Thoracic aorta (tissue), 2 donors: ENCODE data around the gene PRR7. TPM values are rescaled to one million over a fixed set of nuclear protein-coding genes. Genes with fewer than 3 reads are reported as not detected.

Source experiments
- ATAC-seq: fragments of 150-250 bp; one replicate; pipeline ENCODE4 v1.8.0; 2017; ENCODE audit warnings: low read depth; ENCODE audit not compliant: insufficient number of reproducible peaks, low FRiP score
- DNase-seq: peaks from one replicate; pipeline ENCODE4 v3.0.0-alpha.2; 2020; ENCODE audit warnings: low spot score
- H3K27ac ChIP-seq, 2 donors: fragments of 200-600 bp; sonication (generic); 1 replicate in 1 of 2; 2 replicates in 1 of 2; pipeline ENCODE4 v1.5.1; 2016; ENCODE audit warnings: mild to moderate bottlenecking in 2 of 2, moderate library complexity in 2 of 2
- H3K27me3 ChIP-seq: fragments of 200-600 bp; sonication (generic); replicated peaks from 2 replicates; pipeline ENCODE4 v1.6.0; 2016; ENCODE audit warnings: mild to moderate bottlenecking; ENCODE audit not compliant: insufficient read depth
- H3K36me3 ChIP-seq: fragments of 200-600 bp; sonication (generic); one replicate; pipeline ENCODE4 v1.5.1; 2016
- H3K4me1 ChIP-seq, 2 donors: fragments of 200-600 bp; sonication (generic); 1 replicate in 1 of 2; 2 replicates in 1 of 2; pipeline versions ENCODE4 v1.5.1 to v1.6.0; 2016; ENCODE audit warnings: low read depth in 2 of 2, mild to moderate bottlenecking in 1 of 2; ENCODE audit not compliant: control insufficient read depth in 1 of 2
- H3K4me3 ChIP-seq: fragments of 200-600 bp; sonication (generic); 2 replicates; pipeline ENCODE4 v1.5.1; 2016; ENCODE audit warnings: mild to moderate bottlenecking
- H3K9me3 ChIP-seq: fragments of 200-600 bp; sonication (generic); 2 replicates; pipeline ENCODE4 v1.5.1; 2016
- CTCF ChIP-seq: fragments of 200-600 bp; sonication (generic); IDR thresholded peaks from one replicate; pipeline ENCODE4 v1.5.1; 2019; ENCODE audit warnings: antibody characterized with exemption
- total RNA-seq, 2 donors: library from RNA; depleted of rRNA; stranded (reverse); fragments of >200 nt; gene quantifications; one replicate each; pipeline versions ENCODE4 v1.1.0 to v1.2.3, GENCODE V29; 2016

Gene PRR7
- total RNA-seq, 2 donors from 2014 or later: 4.1 to 11.0 TPM

GRCh38 chr5:177443144-177443983 lies 3.2 kb upstream of the PRR7 start:
- Histone ChIP-seq H3K36me3 (peaks cover 20% of the 10 kb centered on the region), H3K27ac (no peak overlapping the region), H3K4me3 (no peak overlapping the region), H3K4me1 (peaks cover 20 to 27% of the 10 kb centered on the region in 2 donors), H3K9me3 (no peaks in the 10 kb centered on the region), H3K27me3 (no peaks in the 10 kb centered on the region)
- DNase-seq (no peak), ATAC-seq (no peak)
- no peak for TF ChIP-seq CTCF

DNA sequence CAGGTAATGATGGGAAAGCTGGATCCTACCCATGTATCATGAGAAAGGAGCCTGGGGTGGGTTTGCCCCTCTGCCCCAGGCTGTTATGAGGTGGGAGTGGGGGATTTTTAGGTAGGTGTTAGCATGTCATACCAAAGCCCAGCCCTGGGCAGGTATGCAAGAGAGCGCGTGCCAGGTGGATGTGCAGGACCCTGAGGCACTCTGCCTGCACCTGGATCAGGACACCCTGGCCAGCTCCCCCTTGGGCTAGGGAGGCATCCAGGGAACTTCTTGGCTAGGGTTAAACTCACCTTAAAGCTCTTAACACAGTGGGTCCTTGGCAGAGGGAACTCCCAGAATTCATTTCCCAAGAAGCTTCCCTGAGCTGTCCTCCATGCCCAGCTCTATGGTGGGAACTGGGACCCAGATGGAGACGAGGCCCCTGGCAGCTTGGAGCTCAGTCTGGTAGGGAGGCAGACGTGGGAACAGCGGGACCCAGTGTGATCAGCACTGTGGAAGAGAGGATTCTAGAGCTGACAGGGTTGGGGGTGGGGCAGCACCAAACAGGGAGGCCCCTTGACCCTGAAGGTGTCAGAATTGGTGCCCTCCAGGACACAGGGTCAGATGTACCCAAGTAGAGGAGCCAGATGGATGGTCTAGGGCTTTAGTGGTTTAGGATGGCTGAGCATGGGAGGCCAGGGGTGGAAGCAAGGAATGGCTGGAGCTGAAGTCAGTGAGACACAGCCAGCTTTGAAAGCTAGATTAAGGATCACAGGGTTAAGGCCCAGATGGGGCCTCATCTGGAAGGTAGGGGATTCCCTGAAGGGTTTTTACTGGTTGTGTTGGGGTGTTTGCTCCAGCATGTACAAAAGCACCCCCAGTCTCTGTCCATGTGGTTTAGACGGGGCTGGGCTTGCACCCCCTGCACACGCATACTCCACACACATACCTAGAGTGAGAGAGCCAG lies 2.2 kb upstream of the PRR7 start:
- DNase-seq: no peak
- no peak overlapping the region for H3K4me3 ChIP-seq
- no peak for TF ChIP-seq CTCF
- no peaks in the 10 kb centered on the region for H3K9me3 ChIP-seq
- no peak overlapping the region for H3K27ac ChIP-seq
- peaks cover 20 to 27% of the 10 kb centered on the region in 2 donors for H3K4me1 ChIP-seq
- no peak for ATAC-seq
- H3K27me3 ChIP-seq: no peaks in the 10 kb centered on the region
- H3K36me3 ChIP-seq: peaks cover 17% of the 10 kb centered on the region

GRCh38 chr5:177445052-177445916 lies 1.3 kb upstream of the PRR7 start:
- no peaks in the 10 kb centered on the region for H3K9me3 ChIP-seq
- no peaks in the 10 kb centered on the region for H3K27me3 ChIP-seq
- H3K4me1 ChIP-seq: peaks cover 20 to 27% of the 10 kb centered on the region in 2 donors
- TF ChIP-seq CTCF: no peak
- H3K27ac ChIP-seq: no peak overlapping the region
- H3K4me3 ChIP-seq: no peak overlapping the region
- ATAC-seq (no peak), DNase-seq (no peak)
- peaks cover 17% of the 10 kb centered on the region for H3K36me3 ChIP-seq

DNA sequence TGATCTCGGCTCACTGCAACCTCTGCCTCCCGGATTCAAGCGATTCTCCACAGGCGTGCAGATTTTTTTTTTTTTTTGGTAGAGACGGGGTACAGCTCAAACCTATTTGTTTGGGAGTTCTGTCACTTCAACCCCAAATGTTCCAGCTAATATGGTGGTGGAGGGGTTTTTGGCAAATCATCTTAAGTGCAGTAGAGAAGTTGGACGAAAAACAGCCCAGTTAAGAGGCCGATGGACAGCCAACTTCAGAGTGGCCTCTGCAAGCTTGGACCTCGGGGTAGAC lies 756 bp upstream of the PRR7 start:
- H3K9me3 ChIP-seq: no peaks in the 10 kb centered on the region
- ATAC-seq (no peak), DNase-seq (no peak)
- H3K36me3 ChIP-seq: peaks cover 12% of the 10 kb centered on the region
- TF ChIP-seq CTCF: no peak
- H3K27me3 ChIP-seq: no peaks in the 10 kb centered on the region
- peak overlapping the region; percentile 83 for H3K4me3 ChIP-seq
- peaks cover 20 to 27% of the 10 kb centered on the region in 2 donors for H3K4me1 ChIP-seq
- H3K27ac ChIP-seq: no peak overlapping the region
